Measurements from ENCODE around the gene CCT8L2. TPM values are rescaled to one million over a fixed set of nuclear protein-coding genes. Genes with fewer than 3 reads are reported as not detected.
"Not testable (repeated sequence)": the region's sequence is repeated elsewhere in the genome, so short reads cannot be mapped to it uniquely, and the experiment has no call there.

CCT8L2 gene
- total RNA-seq, 2 donors from 2014 or later, result not detected

DNA sequence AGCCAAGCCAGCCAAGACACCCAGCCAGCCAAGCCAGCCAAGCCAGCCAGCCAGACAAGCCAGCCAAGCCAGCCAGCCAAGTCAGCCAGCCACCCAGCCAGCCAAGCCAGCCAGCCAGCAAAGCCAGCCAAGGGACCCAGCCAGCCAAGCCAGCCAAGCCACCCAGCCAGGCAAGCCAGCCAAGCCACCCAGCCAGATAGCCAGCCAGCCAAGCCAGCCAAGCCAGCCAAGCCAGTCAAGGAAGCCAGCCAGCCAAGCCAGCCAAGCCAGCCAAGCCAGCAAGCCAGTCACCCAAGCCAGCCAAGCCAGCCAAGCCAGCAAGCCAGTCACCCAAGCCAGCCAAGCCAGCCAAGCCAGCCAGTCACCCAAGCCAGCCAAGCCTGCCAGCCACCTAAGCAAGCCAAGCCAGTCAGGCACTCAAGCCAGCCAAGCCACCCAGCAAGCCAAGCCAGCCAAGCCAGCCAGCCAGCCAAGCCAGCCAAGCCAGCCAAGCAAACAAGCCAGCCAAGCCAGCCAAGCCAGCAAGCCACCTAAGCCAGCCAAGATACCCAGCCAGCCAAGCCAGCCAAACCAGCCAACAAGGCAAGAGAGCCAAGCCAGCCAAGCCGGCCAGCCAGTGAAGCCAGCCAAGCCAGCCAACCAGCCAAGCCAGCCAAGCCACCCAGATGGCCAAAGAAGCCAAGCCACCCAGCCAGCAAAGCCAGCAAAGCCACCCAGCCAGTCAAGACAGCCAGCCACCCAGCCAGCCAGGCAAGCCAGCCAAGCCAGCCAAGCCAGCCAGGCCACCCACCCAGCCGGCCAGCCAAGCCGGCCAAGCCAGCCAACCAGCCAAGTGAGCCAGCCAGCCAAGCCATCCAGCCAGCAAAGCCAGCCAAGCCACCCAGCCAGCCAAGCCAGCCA, 33.3 kb downstream of the CCT8L2 start:
- no peaks in the 10 kb centered on the region for H3K27me3 ChIP-seq (replicated peaks; ENCODE audit: insufficient read depth)
- DNase-seq (ENCODE audit: low spot score), result no peak
- no peak overlapping the region for H3K4me3 ChIP-seq
- H3K4me1 ChIP-seq (ENCODE audit: control insufficient read depth in 1 of 2, low read depth in 2 of 2), result no peaks in the 10 kb centered on the region
- TF ChIP-seq, protein P1, sequence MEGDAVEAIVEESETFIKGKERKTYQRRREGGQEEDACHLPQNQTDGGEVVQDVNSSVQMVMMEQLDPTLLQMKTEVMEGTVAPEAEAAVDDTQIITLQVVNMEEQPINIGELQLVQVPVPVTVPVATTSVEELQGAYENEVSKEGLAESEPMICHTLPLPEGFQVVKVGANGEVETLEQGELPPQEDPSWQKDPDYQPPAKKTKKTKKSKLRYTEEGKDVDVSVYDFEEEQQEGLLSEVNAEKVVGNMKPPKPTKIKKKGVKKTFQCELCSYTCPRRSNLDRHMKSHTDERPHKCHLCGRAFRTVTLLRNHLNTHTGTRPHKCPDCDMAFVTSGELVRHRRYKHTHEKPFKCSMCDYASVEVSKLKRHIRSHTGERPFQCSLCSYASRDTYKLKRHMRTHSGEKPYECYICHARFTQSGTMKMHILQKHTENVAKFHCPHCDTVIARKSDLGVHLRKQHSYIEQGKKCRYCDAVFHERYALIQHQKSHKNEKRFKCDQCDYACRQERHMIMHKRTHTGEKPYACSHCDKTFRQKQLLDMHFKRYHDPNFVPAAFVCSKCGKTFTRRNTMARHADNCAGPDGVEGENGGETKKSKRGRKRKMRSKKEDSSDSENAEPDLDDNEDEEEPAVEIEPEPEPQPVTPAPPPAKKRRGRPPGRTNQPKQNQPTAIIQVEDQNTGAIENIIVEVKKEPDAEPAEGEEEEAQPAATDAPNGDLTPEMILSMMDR (IDR thresholded peaks at IDR 0.05), result no peak
- no peaks in the 10 kb centered on the region for H3K36me3 ChIP-seq
- H3K27ac ChIP-seq, result no peak overlapping the region
- no peaks in the 10 kb centered on the region for H3K9me3 ChIP-seq
- ATAC-seq (ENCODE audit: insufficient number of reproducible peaks, low FRiP score, low read depth), result no peak

DNA sequence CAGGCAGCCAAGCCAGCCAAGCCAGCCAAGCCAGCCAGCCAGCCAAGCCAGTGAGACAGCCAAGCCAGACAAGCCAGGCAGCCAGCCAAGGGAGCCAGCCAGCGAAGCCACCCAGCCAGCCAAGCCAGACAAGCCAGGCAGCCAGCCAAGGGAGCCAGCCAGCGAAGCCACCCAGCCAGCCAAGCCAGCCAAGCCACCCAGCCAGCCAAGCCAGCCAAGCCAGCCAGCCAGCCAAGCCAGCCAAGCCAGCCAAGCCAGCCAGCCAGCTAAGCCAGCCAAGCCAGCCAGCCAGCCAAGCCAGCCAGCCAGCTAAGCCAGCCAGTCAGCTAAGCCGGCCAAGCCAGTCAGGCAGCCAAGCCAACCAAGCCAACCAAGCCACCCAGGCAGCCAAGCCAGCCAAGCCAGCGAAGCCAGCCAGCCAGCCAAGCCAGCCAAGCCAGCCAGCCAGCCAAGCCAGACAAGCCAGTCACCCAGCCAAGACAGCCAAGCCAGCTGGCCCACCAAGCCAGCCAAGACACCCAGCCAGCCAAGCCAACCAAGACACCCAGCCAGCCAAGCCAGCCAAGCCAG, 34.1 kb downstream of the CCT8L2 start:
- not testable (repeated sequence) for H3K4me1 ChIP-seq (ENCODE audit: control insufficient read depth in 1 of 2, low read depth in 2 of 2); DNase-seq (ENCODE audit: low spot score); H3K9me3 ChIP-seq; H3K27me3 ChIP-seq (replicated peaks; ENCODE audit: insufficient read depth); H3K36me3 ChIP-seq; H3K27ac ChIP-seq; H3K4me3 ChIP-seq; ATAC-seq (ENCODE audit: insufficient number of reproducible peaks, low FRiP score, low read depth)

DNA sequence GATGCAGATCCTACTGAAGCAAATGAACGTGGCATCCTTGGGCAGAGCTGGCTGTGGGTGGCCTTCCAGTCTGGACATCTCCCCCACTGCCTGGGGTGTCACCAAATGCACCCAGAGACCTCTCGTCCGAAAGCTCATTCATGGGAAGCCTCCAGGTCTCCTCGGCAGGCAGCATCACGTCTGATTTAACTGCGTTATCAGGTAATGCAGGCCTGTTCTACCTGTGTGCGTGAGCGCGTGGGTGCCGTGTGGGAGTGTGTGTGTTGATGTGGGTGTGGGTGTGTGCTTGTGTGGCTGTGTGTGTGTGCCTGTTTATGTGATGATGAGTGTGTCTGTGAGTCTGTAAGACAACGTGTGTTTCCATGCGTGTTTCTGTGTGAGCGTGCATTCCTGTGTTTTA, 35.1 kb downstream of the CCT8L2 start:
- not testable (repeated sequence) for H3K27ac ChIP-seq; H3K36me3 ChIP-seq; ATAC-seq (ENCODE audit: insufficient number of reproducible peaks, low FRiP score, low read depth); H3K4me1 ChIP-seq (ENCODE audit: control insufficient read depth in 1 of 2, low read depth in 2 of 2); DNase-seq (ENCODE audit: low spot score); H3K9me3 ChIP-seq; H3K4me3 ChIP-seq; H3K27me3 ChIP-seq (replicated peaks; ENCODE audit: insufficient read depth)

DNA sequence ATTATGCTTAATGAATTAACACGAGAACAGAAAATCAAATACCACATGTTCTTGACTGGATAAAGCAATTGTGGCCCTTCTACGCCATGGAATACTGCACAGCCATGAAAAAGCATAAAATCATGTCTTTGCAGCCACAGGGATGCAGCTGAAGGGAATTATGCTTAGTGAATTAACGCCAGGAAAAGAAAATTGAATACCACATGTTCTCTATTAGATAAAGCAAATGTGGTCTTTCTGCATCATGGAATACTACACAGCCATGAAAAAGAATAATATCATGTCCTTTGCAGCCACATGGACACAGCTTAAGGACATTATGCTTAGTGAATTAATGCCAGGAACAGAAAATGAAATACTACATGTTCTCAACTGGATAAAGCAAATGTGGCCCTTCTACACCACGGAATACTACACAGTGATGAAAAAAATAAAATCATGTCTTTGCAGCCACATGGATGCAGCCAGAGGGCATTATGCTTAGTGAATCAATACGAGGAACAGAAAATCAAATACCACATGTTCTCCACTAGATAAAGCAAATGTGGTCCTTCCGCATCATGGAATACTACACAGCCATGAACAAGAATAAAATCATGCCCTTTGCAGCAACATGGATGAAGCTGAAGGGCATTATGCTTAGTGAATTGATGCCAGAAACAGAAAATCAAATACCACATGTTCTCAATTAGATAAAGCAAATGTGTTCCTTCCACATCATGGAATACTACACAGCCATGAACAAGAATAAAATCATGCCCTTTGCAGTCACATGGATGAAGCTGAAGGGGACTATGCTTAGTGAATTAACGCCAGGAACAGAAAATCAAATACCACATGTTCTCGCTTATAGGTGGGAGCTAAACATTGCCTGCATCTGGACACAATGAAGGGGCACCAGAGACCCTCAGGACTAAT, 37.3 kb downstream of the CCT8L2 start:
- H3K9me3 ChIP-seq; DNase-seq (ENCODE audit: low spot score); H3K27ac ChIP-seq; H3K36me3 ChIP-seq; H3K4me3 ChIP-seq; H3K27me3 ChIP-seq (replicated peaks; ENCODE audit: insufficient read depth); H3K4me1 ChIP-seq (ENCODE audit: control insufficient read depth in 1 of 2, low read depth in 2 of 2); ATAC-seq (ENCODE audit: insufficient number of reproducible peaks, low FRiP score, low read depth): not testable (repeated sequence)

DNA sequence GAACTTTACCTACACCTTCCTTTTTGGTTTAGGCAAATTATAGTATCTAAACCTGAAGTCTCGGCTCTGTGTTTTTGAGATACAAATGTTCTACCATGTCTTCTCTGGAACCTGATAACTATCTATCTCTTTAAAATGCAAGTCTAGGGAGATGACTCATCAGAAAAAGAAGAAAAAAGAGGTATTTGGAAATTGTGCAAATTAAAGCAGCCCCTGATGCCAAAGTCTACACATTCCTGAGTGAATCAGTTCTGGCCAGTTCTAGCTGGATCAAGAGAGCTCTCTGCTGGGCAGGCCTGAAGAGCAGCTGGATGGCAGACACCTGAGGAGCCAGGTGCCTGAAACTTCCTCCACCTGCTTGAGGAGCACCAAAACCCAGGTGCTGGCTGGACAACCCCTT, 49.3 kb downstream of the CCT8L2 start:
- not testable (repeated sequence) for H3K27ac ChIP-seq; DNase-seq (ENCODE audit: low spot score); H3K36me3 ChIP-seq; H3K27me3 ChIP-seq (replicated peaks; ENCODE audit: insufficient read depth); H3K4me3 ChIP-seq; H3K4me1 ChIP-seq (ENCODE audit: control insufficient read depth in 1 of 2, low read depth in 2 of 2); H3K9me3 ChIP-seq; ATAC-seq (ENCODE audit: insufficient number of reproducible peaks, low FRiP score, low read depth)

Other genes with a start within 250 kb of the CCT8L2 start
- not detected for gene XKR3, start 232.6 kb upstream of the CCT8L2 start, total RNA-seq